Measurements from ENCODE around the gene HARS2.
A peak's percentile ranks its signal among the peaks of the same experiment; 100 is the strongest.
"Not testable (repeated sequence)": the region's sequence is repeated elsewhere in the genome, so short reads cannot be mapped to it uniquely, and the experiment has no call there.

Gene HARS2

GRCh38 chr5:140700177-140701144 is 9.2 kb downstream of the HARS2 start, which contains the start of gene ZMAT2:
ZMAT2 (plus strand) TSS chr5:140700447; CDS start chr5:140700461, 14 bp downstream.
- peak; percentile 100 for DNase-seq

DNA sequence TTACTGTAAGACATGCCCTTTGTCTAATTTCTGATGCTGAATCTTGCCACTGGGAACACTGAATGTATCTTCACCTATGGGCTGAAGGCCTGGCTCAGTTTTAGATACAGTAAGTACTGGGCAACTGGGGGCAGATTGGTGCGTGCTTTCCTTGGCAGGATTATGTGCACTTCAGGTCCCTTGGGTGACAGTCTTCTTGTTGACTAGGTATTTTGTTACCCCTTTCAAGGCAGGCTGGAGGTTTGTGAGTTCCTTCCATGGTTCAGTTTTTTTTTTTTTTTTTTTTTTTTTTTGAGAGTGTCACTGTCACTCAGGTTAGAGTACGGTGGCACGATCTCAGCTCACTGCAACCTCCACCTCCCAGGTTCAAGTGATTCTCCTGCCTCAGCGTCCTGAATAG is 16.6 kb downstream of the HARS2 start:
- DNase-seq, result no peak

- not testable (repeated sequence) for DNase-seq
Measured at GRCh38 chr5:140708787-140709186, 17.5 kb downstream of the HARS2 start.

DNA sequence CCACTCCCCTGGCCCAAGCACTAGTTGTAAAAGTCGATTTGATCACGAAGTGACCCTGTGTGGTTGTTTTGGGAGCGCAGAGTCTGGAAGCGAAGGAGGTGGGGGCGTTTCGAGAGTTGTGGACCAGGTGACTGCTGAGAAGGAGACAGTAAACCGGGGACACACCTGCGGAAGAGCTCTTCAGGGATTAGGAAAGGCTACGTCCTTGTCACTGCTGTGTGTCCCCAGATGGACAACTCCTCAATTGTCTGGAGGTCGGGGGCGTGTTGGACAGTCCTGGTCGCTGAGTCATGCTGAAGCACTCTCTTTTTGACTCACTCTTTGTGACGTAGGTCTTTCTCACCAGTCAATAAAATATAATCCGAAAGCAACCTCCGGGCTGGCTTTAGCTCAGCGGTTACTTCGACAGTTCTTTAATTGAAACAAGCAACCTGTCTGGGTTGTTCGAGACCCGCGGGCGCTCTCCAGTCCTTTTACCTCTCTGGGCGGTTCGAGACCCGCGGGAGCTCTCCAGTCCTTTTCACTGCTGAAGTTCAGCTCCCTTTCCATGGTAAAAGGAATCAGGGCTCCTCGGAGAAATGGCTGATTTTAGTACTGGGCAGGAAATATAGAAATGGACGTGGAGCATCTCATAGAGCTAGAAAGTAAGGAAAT is 19.8 kb downstream of the HARS2 start:
- peak; percentile 96 for DNase-seq

GRCh38 chr5:140711794-140712193 is 20.5 kb downstream of the HARS2 start:
- DNase-seq, result no peak

DNA sequence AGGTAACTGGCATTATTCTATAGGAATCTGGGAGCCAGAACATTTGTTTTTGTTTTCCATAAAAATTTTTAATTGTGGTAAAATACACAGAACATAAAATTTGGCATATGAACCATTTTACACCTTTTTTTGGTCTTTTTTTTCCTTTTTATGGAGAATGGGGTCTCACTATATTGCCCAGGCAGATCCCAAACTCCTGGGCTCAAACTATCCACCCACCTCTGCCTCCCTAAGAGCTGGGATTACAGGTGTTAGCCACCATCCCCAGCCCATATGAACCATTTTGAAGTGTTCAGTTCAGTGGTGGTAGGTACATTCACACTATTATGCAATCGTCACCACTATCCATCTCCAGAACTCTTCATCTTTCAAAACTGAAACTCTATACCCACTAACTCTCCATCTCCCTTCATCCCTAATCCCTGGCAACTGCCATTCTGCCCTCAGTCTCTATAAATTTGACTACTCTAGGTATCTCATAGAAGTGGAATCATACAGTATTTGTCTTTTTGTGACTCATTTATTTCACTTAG is 22.4 kb downstream of the HARS2 start:
- no peak for DNase-seq

DNA sequence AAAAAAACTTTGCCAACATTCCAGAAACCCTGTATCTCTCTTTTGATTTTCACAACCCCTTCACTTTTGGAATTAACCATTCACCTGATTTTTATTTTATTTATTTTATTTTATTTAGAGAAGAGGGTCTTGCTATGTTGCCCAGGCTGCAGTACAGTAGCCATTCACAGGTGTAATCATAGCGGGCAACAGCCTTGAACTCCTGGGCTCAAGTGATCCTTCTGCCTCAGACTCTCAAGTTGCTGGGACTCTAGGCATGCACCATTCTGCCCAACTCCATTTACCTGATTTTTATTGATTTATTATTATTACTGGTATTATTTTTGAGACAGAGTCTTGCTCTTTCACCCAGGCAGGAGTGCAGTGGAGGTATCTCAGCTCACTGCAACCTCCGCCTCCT is 25.0 kb downstream of the HARS2 start:
- not testable (repeated sequence) for DNase-seq

GRCh38 chr5:140718266-140718592 is 27.0 kb downstream of the HARS2 start:
- DNase-seq, result no peak

DNA sequence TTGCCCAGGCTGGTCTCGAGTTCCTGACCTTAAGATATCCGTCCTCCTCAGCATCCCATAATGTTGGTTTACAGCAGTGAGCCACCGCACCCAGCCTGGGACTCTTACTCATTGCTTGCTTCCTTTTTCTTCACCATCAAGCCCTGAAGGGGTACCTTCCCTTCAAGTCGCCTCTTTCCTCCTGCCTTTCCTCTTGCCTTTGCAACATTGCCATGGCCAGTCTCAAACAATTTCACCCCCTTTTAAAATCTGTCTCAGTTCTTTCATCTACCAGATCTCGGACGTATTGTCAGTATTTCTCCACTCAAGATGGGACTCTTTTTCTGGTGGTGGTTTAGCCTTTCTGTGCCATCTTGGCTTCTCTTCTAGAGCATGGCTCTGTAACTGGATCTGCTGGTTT is 29.5 kb downstream of the HARS2 start:
- DNase-seq, result not testable (repeated sequence)

GRCh38 chr5:140721395-140721794 is 30.1 kb downstream of the HARS2 start:
- DNase-seq, result not testable (repeated sequence)

DNA sequence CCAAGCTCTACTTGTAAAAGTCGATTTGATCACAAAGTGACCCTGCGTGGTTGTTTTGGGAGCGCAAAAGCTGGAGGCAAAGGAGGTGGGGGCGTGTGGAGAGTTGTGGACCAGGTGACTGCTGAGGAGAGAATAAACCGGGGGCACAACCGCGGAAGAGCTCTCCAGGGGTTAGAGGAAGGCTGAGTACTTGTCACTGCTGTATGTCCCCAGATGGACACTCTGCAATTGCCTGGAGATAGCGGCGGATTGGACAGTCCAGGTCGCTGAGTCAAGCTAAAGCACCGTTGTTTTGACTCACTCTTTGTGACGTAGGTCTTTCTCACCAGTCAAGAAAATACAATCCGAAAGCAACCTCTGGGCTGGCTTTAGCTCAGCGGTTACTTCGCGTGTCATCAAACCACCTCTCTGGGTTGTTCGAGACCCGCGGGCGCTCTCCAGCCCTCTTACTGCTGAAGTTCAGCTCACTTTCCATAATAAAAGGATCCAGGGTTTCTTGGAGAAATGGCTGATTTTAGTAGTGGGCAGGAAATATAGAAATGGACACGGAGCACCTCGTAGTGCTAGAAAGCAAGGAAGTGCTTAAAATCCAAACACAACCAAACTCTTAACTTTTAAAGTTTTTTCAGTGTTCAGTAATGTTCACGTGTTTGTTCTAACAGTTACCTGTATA is 34.7 kb downstream of the HARS2 start:
- DNase-seq, result peak; percentile 73

GRCh38 chr5:140733098-140733497 is 41.8 kb downstream of the HARS2 start:
- no peak for DNase-seq

GRCh38 chr5:140734354-140734753 is 43.1 kb downstream of the HARS2 start:
- no peak for DNase-seq

DNA sequence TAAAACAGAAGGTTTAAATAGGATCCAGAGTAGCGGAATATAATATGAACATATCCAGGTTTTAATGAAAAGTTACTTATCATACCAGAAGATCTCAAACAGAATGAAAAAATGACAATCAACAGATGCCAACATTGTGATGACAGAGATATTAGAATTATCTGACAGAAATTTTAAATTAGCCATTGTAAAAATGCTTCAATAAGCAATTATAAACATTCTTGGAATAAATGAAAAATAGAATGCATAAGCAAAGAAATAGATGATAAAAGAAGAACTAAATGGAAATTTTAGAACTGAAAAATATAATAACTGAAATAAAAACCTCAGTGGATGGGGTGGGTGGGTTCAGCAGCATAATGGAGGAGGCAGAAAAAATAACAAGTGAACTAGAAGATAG is 46.2 kb downstream of the HARS2 start:
- DNase-seq, result no peak

- DNase-seq, result no peak
Measured at GRCh38 chr5:140741967-140742366, 50.7 kb downstream of the HARS2 start.

Measured in hematopoietic multipotent progenitor cell treated with erythropoietin and hydrocortisone succinate and interleukin-3 and kit ligand, for 6 days (in vitro differentiated cells).